Forelimb muscle (tissue), 1 donor: ENCODE data around the gene FOXD4L1. TPM values are rescaled to one million over a fixed set of nuclear protein-coding genes. Genes with fewer than 3 reads are reported as not detected.
"Not testable (repeated sequence)": the region's sequence is repeated elsewhere in the genome, so short reads cannot be mapped to it uniquely, and the experiment has no call there.

ENCODE experiments used
- DNase-seq: peaks from one replicate; pipeline ENCODE4 v3.0.0-alpha.2; 2013; ENCODE audit warnings: low read depth
- polyA plus RNA-seq: library from polyadenylated mRNA; unstranded; fragments of 120-200 nt; gene quantifications from one replicate; pipeline ENCODE4 v1.2.1, GENCODE V29; 2013; ENCODE audit not compliant: insufficient read length

Gene FOXD4L1
- polyA plus RNA-seq, result 1.6 TPM

GRCh38 chr2:113498365-113498764, at the start of gene FOXD4L1:
TSS of gene FOXD4L1 (plus strand) at chr2:113498665. CDS start at chr2:113499257, 592 bp downstream.
- DNase-seq, result not testable (repeated sequence)

- DNase-seq, result not testable (repeated sequence)
These were observed 32.7 kb upstream of the FOXD4L1 start for GRCh38 chr2:113465770-113466169.

- not testable (repeated sequence) for DNase-seq
These were observed 21.6 kb upstream of the FOXD4L1 start for GRCh38 chr2:113476688-113477368.

- DNase-seq, result not testable (repeated sequence)
These were observed 1.9 kb upstream of the FOXD4L1 start for GRCh38 chr2:113496527-113496926.

GRCh38 chr2:113499019-113499885, 787 bp downstream of the FOXD4L1 start:
- not testable (repeated sequence) for DNase-seq

- DNase-seq, result not testable (repeated sequence)
These were observed 1.6 kb downstream of the FOXD4L1 start for GRCh38 chr2:113499886-113500722.

GRCh38 chr2:113500723-113501038, 2.2 kb downstream of the FOXD4L1 start:
- not testable (repeated sequence) for DNase-seq

- DNase-seq, result not testable (repeated sequence)
These were observed 4.0 kb downstream of the FOXD4L1 start for GRCh38 chr2:113502216-113503093.

- DNase-seq, result not testable (repeated sequence)
These were observed 4.9 kb downstream of the FOXD4L1 start for GRCh38 chr2:113503094-113504042.

- not testable (repeated sequence) for DNase-seq
These were observed 5.6 kb downstream of the FOXD4L1 start for GRCh38 chr2:113504081-113504480.

- DNase-seq, result not testable (repeated sequence)
These were observed 9.1 kb downstream of the FOXD4L1 start for GRCh38 chr2:113507394-113508140.

GRCh38 chr2:113508187-113508586, 9.7 kb downstream of the FOXD4L1 start:
- DNase-seq, result not testable (repeated sequence)

- DNase-seq, result not testable (repeated sequence)
These were observed 12.4 kb downstream of the FOXD4L1 start for GRCh38 chr2:113510913-113511312.

- DNase-seq, result not testable (repeated sequence)
These were observed 13.4 kb downstream of the FOXD4L1 start for GRCh38 chr2:113511859-113512258.

GRCh38 chr2:113515457-113515856, 17.0 kb downstream of the FOXD4L1 start:
- DNase-seq, result not testable (repeated sequence)

GRCh38 chr2:113515995-113516394, 17.5 kb downstream of the FOXD4L1 start:
- not testable (repeated sequence) for DNase-seq

GRCh38 chr2:113517025-113517424, 18.6 kb downstream of the FOXD4L1 start:
- DNase-seq, result not testable (repeated sequence)

- not testable (repeated sequence) for DNase-seq
These were observed 22.4 kb downstream of the FOXD4L1 start for GRCh38 chr2:113520837-113521236.

GRCh38 chr2:113521492-113521891, 23.0 kb downstream of the FOXD4L1 start:
- DNase-seq, result not testable (repeated sequence)
